Nephron progenitor cell (in vitro differentiated cells): Measurements from ENCODE around the gene LHX4.

ENCODE experiments used
- DNase-seq: peaks from one replicate; pipeline ENCODE4 v3.0.0; 2021
- H3K27ac Mint-ChIP-seq: 2 replicates; pipeline ENCODE4 v1.8.0; 2021; ENCODE audit warnings: mild to moderate bottlenecking, moderate library complexity, mixed read lengths
- H3K27me3 Mint-ChIP-seq: 2 replicates; pipeline ENCODE4 v1.8.0; 2021; ENCODE audit warnings: mild to moderate bottlenecking, low read depth, mixed read lengths; ENCODE audit not compliant: poor library complexity
- H3K36me3 Mint-ChIP-seq: 2 replicates; pipeline ENCODE4 v1.8.0; 2021; ENCODE audit warnings: low read depth, mixed read lengths
- H3K4me1 Mint-ChIP-seq: 2 replicates; pipeline ENCODE4 v1.8.0; 2021; ENCODE audit warnings: mixed read lengths
- H3K4me3 Mint-ChIP-seq: 2 replicates; pipeline ENCODE4 v1.8.0; 2021; ENCODE audit warnings: mild to moderate bottlenecking, moderate library complexity, mixed read lengths
- H3K9me3 Mint-ChIP-seq: 2 replicates; pipeline ENCODE4 v1.8.0; 2021; ENCODE audit warnings: mild to moderate bottlenecking, moderate library complexity, mixed read lengths
- CTCF ChIP-seq: fragments of 200-600 bp; sonication (generic); IDR thresholded peaks from 2 replicates; pipeline ENCODE4 v1.5.0; 2021; ENCODE audit warnings: antibody characterized with exemption

Gene LHX4

GRCh38 chr1:180215856-180216625 lies 14.0 kb upstream of the LHX4 start:
- H3K36me3 Mint-ChIP-seq, result no peaks in the 10 kb centered on the region
- H3K4me1 Mint-ChIP-seq, result peaks cover 26% of the 10 kb centered on the region
- peaks cover 46% of the 10 kb centered on the region for H3K27me3 Mint-ChIP-seq

GRCh38 chr1:180217006-180217405 lies 13.1 kb upstream of the LHX4 start:
- H3K36me3 Mint-ChIP-seq, result no peaks in the 10 kb centered on the region
- no peak for TF ChIP-seq CTCF
- no peak overlapping the region for H3K4me3 Mint-ChIP-seq
- H3K4me1 Mint-ChIP-seq, result peaks cover 18% of the 10 kb centered on the region
- peaks cover 50% of the 10 kb centered on the region for H3K27me3 Mint-ChIP-seq
- DNase-seq, result no peak
- peaks cover 8% of the 10 kb centered on the region for H3K9me3 Mint-ChIP-seq
- H3K27ac Mint-ChIP-seq, result no peak overlapping the region

More at GRCh38 chr1:180215856-180216625, 14.0 kb upstream of the LHX4 start:
- no peak for TF ChIP-seq CTCF
- Mint-ChIP-seq H3K9me3 (peaks cover 8% of the 10 kb centered on the region), H3K4me3 (no peak overlapping the region), H3K27ac (no peak overlapping the region)
- DNase-seq, result no peak

GRCh38 chr1:180218806-180219765 lies 11.0 kb upstream of the LHX4 start:
- Mint-ChIP-seq H3K27ac (no peak overlapping the region), H3K4me3 (no peak overlapping the region), H3K36me3 (no peaks in the 10 kb centered on the region), H3K9me3 (peaks cover 8% of the 10 kb centered on the region), H3K4me1 (peaks cover 15% of the 10 kb centered on the region), H3K27me3 (peaks cover 60% of the 10 kb centered on the region)
- TF ChIP-seq CTCF, result no peak
- no peak for DNase-seq

GRCh38 chr1:180219776-180220175 lies 10.3 kb upstream of the LHX4 start:
- peaks cover 67% of the 10 kb centered on the region for H3K27me3 Mint-ChIP-seq
- no peak for DNase-seq
- H3K9me3 Mint-ChIP-seq, result peaks cover 8% of the 10 kb centered on the region
- peaks cover 15% of the 10 kb centered on the region for H3K4me1 Mint-ChIP-seq
- no peak for TF ChIP-seq CTCF
- H3K4me3 Mint-ChIP-seq, result no peak overlapping the region
- no peak overlapping the region for H3K27ac Mint-ChIP-seq
- H3K36me3 Mint-ChIP-seq, result no peaks in the 10 kb centered on the region

GRCh38 chr1:180221462-180221861 lies 8.6 kb upstream of the LHX4 start:
- H3K27me3 Mint-ChIP-seq, result peaks cover 72% of the 10 kb centered on the region
- no peak overlapping the region for H3K4me3 Mint-ChIP-seq
- no peak overlapping the region for H3K27ac Mint-ChIP-seq
- TF ChIP-seq CTCF, result no peak
- no peak for DNase-seq
- H3K9me3 Mint-ChIP-seq, result peaks cover 8% of the 10 kb centered on the region
- H3K36me3 Mint-ChIP-seq, result no peaks in the 10 kb centered on the region
- H3K4me1 Mint-ChIP-seq, result peaks cover 15% of the 10 kb centered on the region
